HepG2 (cell line): Measurements from ENCODE around the gene GNMT. TPM values are rescaled to one million over a fixed set of nuclear protein-coding genes. Genes with fewer than 3 reads are reported as not detected.
A peak's percentile ranks its signal among the peaks of the same experiment; 100 is the strongest.

ENCODE experiments used
- ATAC-seq: fragments of 200-7000 bp; cut with Tn5 transposase; 3 replicates; pipeline ENCODE4 v1.9.1; 2020; ENCODE audit warnings: mild to moderate bottlenecking, moderate library complexity
- BruUV-seq: library from RNA; stranded (reverse); fragments of 400-500 nt; replicated peaks from 2 replicates; lab custom pipeline; 2021; lab: Mats Ljungman, UMichigan
- CTCF ChIA-PET: fragments of 300-600 bp; formaldehyde crosslinking; extraction: SDS; loops from one replicate; lab custom pipeline; 2021; ENCODE audit warnings: low total read pairs, inconsistent platforms, low intra/inter-chr PET ratio; lab: Yijun Ruan, JAX
- POLR2A ChIA-PET: fragments of 350-600 bp; sonication (Branson Sonifier 250); formaldehyde crosslinking; loops from one replicate; lab custom pipeline; 2020; ENCODE audit warnings: antibody characterized with exemption, inconsistent platforms; lab: Yijun Ruan, JAX
- DNase-seq: peaks from one replicate; pipeline ENCODE4 v3.0.0-alpha.2; 2015; ENCODE audit warnings: low spot score
- FAIRE-seq: peaks from 3 replicates; lab custom pipeline; 2011; peaks lifted over from hg19 to GRCh38; lab: Jason Lieb, UNC
- H2AFZ ChIP-seq: one replicate; pipeline ENCODE4 v1.6.1; 2011; ENCODE audit warnings: low read length, inconsistent platforms
- H3K27ac ChIP-seq: fragments of 300-600 bp; 3 replicates; pipeline ENCODE4 v1.8.0; 2011; ENCODE audit warnings: mixed run types, mild to moderate bottlenecking, mixed read lengths, low read length, inconsistent platforms; ENCODE audit not compliant: insufficient read depth; ENCODE audit errors: extremely low read length
- H3K27me3 ChIP-seq, 2 experiments: fragments of 200-600 bp in 1 of 2; 2 replicates in 1 of 2; 3 replicates in 1 of 2; pipeline versions ENCODE4 v1.6.0 to v1.8.0; 2011; ENCODE audit warnings: low read length in 2 of 2, mild to moderate bottlenecking in 2 of 2, moderate library complexity in 2 of 2, inconsistent platforms in 1 of 2; ENCODE audit not compliant: insufficient read depth in 2 of 2, control insufficient read depth in 1 of 2
- H3K36me3 ChIP-seq, 2 experiments: fragments of 200-600 bp in 1 of 2; replicated peaks in 1 of 2; 2 replicates in 1 of 2; 3 replicates in 1 of 2; pipeline versions ENCODE4 v1.5.1 to v1.8.0; 2011; ENCODE audit warnings: low read length in 2 of 2, inconsistent platforms in 1 of 2; ENCODE audit not compliant: insufficient read depth in 2 of 2, control insufficient read depth in 1 of 2
- H3K4me1 ChIP-seq: 2 replicates; pipeline ENCODE4 v1.5.1; 2012; ENCODE audit warnings: low read length, inconsistent platforms; ENCODE audit not compliant: insufficient read depth
- H3K4me2 ChIP-seq: 2 replicates; pipeline ENCODE4 v1.6.0; 2011; ENCODE audit warnings: low read depth, low read length, inconsistent platforms
- H3K4me3 ChIP-seq, 3 experiments: fragments of 200-600 bp in 1 of 3; sonication (generic), shearing (Covaris generic) in 1 of 3; replicated peaks in 1 of 3; 2 replicates each; pipeline ENCODE4 v1.5.1; 2011 to 2016; ENCODE audit warnings: low read length in 3 of 3, inconsistent platforms in 2 of 3, low read depth in 2 of 3, mild to moderate bottlenecking in 2 of 3, control low read depth in 1 of 3, mixed read lengths in 1 of 3; ENCODE audit not compliant: insufficient read depth in 1 of 3
- H3K79me2 ChIP-seq: one replicate; pipeline ENCODE4 v1.6.1; 2011; ENCODE audit warnings: low read length, inconsistent platforms; ENCODE audit not compliant: insufficient read depth
- H3K9ac ChIP-seq: 2 replicates; pipeline ENCODE4 v1.6.0; 2011; ENCODE audit warnings: mild to moderate bottlenecking, low read depth, low read length, inconsistent platforms; ENCODE audit not compliant: insufficient read depth
- H3K9me3 ChIP-seq: 2 replicates; pipeline ENCODE4 v1.5.1; 2012; ENCODE audit warnings: mild to moderate bottlenecking, low read length
- H4K20me1 ChIP-seq: 2 replicates; pipeline ENCODE4 v1.6.0; 2011; ENCODE audit warnings: inconsistent platforms, mild to moderate bottlenecking, low read length, moderate library complexity; ENCODE audit not compliant: insufficient read depth
- IRF2 ChIP-seq: IDR thresholded peaks from 2 replicates; pipeline ENCODE4 v1.6.1; 2018; ENCODE audit warnings: missing genetic modification reagents, missing compliant biosample characterization
- SALL1 ChIP-seq: sonication (generic); formaldehyde crosslinking; IDR thresholded peaks from 2 replicates; pipeline ENCODE4 v1.8.0; 2022; ENCODE audit warnings: mild to moderate bottlenecking, missing genetic modification reagents
- SKI ChIP-seq: fragments of 450-650 bp; IDR thresholded peaks from one replicate; pipeline ENCODE4 v1.6.1; 2018; ENCODE audit warnings: mild to moderate bottlenecking; ENCODE audit not compliant: partially characterized antibody
- ZNF746 ChIP-seq: sonication (generic); formaldehyde crosslinking; IDR thresholded peaks from 2 replicates; pipeline ENCODE4 v1.8.0; 2022; ENCODE audit warnings: mild to moderate bottlenecking, missing genetic modification reagents
- ZNF773 ChIP-seq: sonication (generic); formaldehyde crosslinking; IDR thresholded peaks from 2 replicates; pipeline ENCODE4 v1.4.0; 2020; ENCODE audit warnings: missing genetic modification reagents, borderline replicate concordance
- ZXDC ChIP-seq: sonication (generic); formaldehyde crosslinking; IDR thresholded peaks from 2 replicates; pipeline ENCODE4 v1.5.0; 2020; ENCODE audit warnings: mild to moderate bottlenecking, missing genetic modification reagents
- WGBS: methylation state at CpG from one replicate; pipeline ENCODE4 v1.1.6; 2017; ENCODE audit warnings: low lambda C conversion rate; 5-methylcytosine and 5-hydroxymethylcytosine counted together
- in situ Hi-C: cut with HindIII; loops from 2 replicates; pipeline ENCODE4 v1.10.0; 2017; ENCODE audit warnings: low pct_unique_long_range_greater_than_20kb; ENCODE audit not compliant: extremely low pct_ligation_motif_present
- intact Hi-C: fragments of 100-400 bp; cut with micrococcal nuclease; formaldehyde crosslinking; loops from one replicate; pipeline ENCODE4 v1.10.0; 2022; ENCODE audit not compliant: unreplicated experiment
- polyA plus RNA-seq, 8 experiments: library from polyadenylated mRNA; depleted of rRNA in 3 of 8; stranded (reverse) in 7 of 8; unstranded in 1 of 8; fragments of >200 nt; fragmentation: Illumina TruSeq in 4 of 8; extraction: Trizol in 4 of 8; gene quantifications; 2 replicates each; pipeline versions ENCODE4 v1.2.1 to v1.2.3, GENCODE V29; 2011 to 2016; ENCODE audit warnings: low read depth in 4 of 8, missing spikeins in 1 of 8, mixed read lengths in 1 of 8; ENCODE audit not compliant: insufficient read depth in 1 of 8
- total RNA-seq, 5 experiments: library from RNA; depleted of rRNA; stranded (reverse); fragments of >200 nt; fragmentation: Illumina TruSeq; extraction: Trizol; gene quantifications; 2 replicates each; pipeline ENCODE4 v1.2.3, GENCODE V29; 2016; ENCODE audit warnings: low read depth in 1 of 5
- TF ChIP-seq, protein P1 (sequence below): sonication (generic); formaldehyde crosslinking; IDR thresholded peaks from 2 replicates; pipeline ENCODE4 v1.4.0; 2020; ENCODE audit warnings: missing genetic modification reagents
- TF ChIP-seq, protein P2 (sequence below): IDR thresholded peaks from 2 replicates; pipeline ENCODE4 v1.6.1; 2016; ENCODE audit warnings: mild to moderate bottlenecking, missing biosample characterization, missing genetic modification reagents
- TF ChIP-seq, protein P3 (sequence below): IDR thresholded peaks from 2 replicates; pipeline ENCODE4 v1.6.1; 2016; ENCODE audit warnings: missing biosample characterization, missing genetic modification reagents, low read depth
- TF ChIP-seq, protein P4 (sequence below): IDR thresholded peaks from 2 replicates; pipeline ENCODE4 v1.6.1; 2016; ENCODE audit warnings: low read depth, borderline replicate concordance
- TF ChIP-seq, protein P5 (sequence below): sonication (generic); formaldehyde crosslinking; IDR thresholded peaks from 2 replicates; pipeline ENCODE4 v1.4.0; 2020; ENCODE audit warnings: missing genetic modification reagents, borderline replicate concordance

The GNMT gene
- total and polyA plus RNA-seq, 2 of the 13 experiments (the other 11 are each of a cell fraction or from before 2014, with no cell fraction given) = 2.8 to 7.0 TPM

DNA sequence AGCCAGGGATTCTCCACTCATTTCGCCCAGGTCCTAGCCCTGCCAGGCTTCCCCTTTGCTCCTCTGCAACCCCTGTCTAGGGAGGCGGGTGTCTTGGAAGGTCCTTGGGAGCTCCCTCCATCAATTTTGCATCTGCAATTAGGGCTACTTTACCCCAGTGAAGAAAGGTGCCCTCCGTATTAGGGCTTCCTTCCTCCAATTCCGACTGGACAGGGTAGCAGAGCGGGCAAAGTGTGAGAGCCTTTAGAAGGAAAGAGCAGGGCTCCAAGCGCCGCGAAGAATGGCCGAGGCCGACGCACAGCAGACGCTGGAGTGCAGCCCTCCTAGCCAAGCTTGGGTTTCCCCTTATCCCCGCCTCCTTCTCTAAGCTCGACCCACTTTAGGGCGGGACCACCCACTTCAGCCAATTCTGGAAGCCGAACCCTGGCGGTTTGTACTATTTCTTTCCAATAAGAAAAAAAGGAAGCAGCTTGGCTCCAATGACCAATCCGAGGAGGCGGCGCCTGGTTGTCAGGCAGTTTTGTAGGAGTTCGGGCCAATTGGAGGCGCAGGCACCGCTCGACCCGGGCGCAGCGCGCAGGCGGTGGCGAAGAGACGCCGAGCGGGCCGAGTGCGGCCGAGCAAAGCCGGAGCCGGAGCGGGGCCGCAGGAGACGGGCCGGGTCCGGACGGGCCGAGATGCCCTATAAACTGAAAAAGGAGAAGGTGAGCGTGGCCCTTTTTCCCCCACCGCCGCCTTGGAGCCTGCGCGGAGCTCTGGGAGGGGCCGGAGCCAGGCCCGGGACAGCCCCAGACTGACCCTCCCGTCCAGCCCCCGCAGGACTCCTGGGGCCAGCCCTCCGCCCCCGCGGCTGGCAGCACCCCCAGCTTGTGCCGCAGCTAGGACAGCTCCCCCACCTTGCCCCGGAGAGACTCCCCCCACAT, 23.7 kb downstream of the GNMT start, which contains the start of gene PPP2R5D:
PPP2R5D (plus strand) TSS at position 570 of the 923 bp plus-strand sequence; CDS start at position 678, 108 bp downstream.
- in situ Hi-C loops = no loop called here
- WGBS = 1% methylated on average over 38 of the region's 59 CpGs
- intact Hi-C loops = loop anchor here (1.0 kb wide), 1 partner anchor 29 kb away; the partner anchor contains the start of gene MEA1
- TF ChIP-seq ZXDC (CRISPR knock-in tag) (no peak), SALL1 (peak; percentile 54), ZNF746 (CRISPR knock-in tag) (no peak), SKI (no peak), ZNF773 (CRISPR knock-in tag) (no peak), IRF2 (CRISPR knock-in tag) (peak; percentile 36; the same call in 1 of the 2 replicates)
- TF ChIP-seq, protein P1, sequence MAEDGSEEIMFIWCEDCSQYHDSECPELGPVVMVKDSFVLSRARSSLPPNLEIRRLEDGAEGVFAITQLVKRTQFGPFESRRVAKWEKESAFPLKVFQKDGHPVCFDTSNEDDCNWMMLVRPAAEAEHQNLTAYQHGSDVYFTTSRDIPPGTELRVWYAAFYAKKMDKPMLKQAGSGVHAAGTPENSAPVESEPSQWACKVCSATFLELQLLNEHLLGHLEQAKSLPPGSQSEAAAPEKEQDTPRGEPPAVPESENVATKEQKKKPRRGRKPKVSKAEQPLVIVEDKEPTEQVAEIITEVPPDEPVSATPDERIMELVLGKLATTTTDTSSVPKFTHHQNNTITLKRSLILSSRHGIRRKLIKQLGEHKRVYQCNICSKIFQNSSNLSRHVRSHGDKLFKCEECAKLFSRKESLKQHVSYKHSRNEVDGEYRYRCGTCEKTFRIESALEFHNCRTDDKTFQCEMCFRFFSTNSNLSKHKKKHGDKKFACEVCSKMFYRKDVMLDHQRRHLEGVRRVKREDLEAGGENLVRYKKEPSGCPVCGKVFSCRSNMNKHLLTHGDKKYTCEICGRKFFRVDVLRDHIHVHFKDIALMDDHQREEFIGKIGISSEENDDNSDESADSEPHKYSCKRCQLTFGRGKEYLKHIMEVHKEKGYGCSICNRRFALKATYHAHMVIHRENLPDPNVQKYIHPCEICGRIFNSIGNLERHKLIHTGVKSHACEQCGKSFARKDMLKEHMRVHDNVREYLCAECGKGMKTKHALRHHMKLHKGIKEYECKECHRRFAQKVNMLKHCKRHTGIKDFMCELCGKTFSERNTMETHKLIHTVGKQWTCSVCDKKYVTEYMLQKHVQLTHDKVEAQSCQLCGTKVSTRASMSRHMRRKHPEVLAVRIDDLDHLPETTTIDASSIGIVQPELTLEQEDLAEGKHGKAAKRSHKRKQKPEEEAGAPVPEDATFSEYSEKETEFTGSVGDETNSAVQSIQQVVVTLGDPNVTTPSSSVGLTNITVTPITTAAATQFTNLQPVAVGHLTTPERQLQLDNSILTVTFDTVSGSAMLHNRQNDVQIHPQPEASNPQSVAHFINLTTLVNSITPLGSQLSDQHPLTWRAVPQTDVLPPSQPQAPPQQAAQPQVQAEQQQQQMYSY (CRISPR knock-in tag) = peak; percentile 87
- TF ChIP-seq, protein P2, sequence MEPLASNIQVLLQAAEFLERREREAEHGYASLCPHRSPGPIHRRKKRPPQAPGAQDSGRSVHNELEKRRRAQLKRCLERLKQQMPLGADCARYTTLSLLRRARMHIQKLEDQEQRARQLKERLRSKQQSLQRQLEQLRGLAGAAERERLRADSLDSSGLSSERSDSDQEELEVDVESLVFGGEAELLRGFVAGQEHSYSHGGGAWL (CRISPR knock-in tag) = 0 out of 2 replicates have a peak, but pooled peaks have one; percentile 67
- TF ChIP-seq, protein P3, sequence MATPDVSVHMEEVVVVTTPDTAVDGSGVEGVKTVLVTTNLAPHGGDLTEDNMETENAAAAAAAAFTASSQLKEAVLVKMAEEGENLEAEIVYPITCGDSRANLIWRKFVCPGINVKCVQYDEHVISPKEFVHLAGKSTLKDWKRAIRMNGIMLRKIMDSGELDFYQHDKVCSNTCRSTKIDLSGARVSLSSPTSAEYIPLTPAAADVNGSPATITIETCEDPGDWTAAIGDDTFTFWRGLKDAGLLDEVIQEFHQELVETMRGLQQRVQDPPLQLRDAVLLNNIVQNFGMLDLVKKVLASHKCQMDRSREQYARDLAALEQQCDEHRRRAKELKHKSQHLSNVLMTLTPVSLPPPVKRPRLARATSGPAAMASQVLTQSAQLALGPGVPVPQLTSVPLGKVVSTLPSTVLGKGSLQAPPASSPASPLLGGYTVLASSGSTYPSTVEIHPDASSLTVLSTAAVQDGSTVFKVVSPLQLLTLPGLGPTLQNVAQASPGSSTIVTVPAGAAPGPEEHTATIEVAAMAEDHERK (CRISPR knock-in tag) = no peak
- TF ChIP-seq, protein P4, sequence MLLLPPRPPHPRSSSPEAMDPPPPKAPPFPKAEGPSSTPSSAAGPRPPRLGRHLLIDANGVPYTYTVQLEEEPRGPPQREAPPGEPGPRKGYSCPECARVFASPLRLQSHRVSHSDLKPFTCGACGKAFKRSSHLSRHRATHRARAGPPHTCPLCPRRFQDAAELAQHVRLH = no peak; the same call in 1 of the 2 replicates
- TF ChIP-seq, protein P5, sequence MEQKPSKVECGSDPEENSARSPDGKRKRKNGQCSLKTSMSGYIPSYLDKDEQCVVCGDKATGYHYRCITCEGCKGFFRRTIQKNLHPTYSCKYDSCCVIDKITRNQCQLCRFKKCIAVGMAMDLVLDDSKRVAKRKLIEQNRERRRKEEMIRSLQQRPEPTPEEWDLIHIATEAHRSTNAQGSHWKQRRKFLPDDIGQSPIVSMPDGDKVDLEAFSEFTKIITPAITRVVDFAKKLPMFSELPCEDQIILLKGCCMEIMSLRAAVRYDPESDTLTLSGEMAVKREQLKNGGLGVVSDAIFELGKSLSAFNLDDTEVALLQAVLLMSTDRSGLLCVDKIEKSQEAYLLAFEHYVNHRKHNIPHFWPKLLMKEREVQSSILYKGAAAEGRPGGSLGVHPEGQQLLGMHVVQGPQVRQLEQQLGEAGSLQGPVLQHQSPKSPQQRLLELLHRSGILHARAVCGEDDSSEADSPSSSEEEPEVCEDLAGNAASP (CRISPR knock-in tag) = 0 out of 2 replicates have a peak, but pooled peaks have one; percentile 20

More for the DNA sequence above, 23.7 kb downstream of the GNMT start, which contains the start of gene PPP2R5D:
- Histone ChIP-seq H3K4me3 (peak within 1 kb of the TSS; percentile 88 to 99 (median 92)), H3K36me3 (peaks cover 2 to 8% of the 10 kb centered on the region in 2 experiments; a peak in 3 of 5 replicates), H3K4me2 (peak within 1 kb of the TSS; percentile 98), H3K79me2 (peaks cover 20% of the 10 kb centered on the region), H3K27me3 (no peaks in the 10 kb centered on the region; a peak in 1 of 5 replicates), H3K9me3 (no peaks in the 10 kb centered on the region), H4K20me1 (no peaks in the 10 kb centered on the region), H3K9ac (peak within 1 kb of the TSS; percentile 85), H3K4me1 (peaks cover 52% of the 10 kb centered on the region), H3K27ac (peak within 1 kb of the TSS; percentile 75), H2AFZ (peak within 1 kb of the TSS; percentile 99)
- CTCF ChIA-PET = no interaction called here
- BruUV-seq = no TSS peak
- POLR2A ChIA-PET = interaction anchor here (0.6 to 2.7 kb wide), 49 partner anchors 8 to 493 kb away, joined by 3 to 55 read pairs (median 4); partner anchors contain the start of genes BICRAL, CNPY3, CUL7 and GNMT
- ATAC-seq = peak; percentile 95
- peak; percentile 93 for FAIRE-seq
- DNase-seq = peak; percentile 100
